GM12891 (cell line): ENCODE results near the gene TTC36.
"Not testable (repeated sequence)": the region's sequence is repeated elsewhere in the genome, so short reads cannot be mapped to it uniquely, and the experiment has no call there.

Experiments
- DNase-seq: peaks from one replicate; pipeline ENCODE4 v3.0.0; 2011; ENCODE audit warnings: low spot score; ENCODE audit not compliant: insufficient read length
- FAIRE-seq: peaks from 2 replicates; lab custom pipeline; 2011; peaks lifted over from hg19 to GRCh38; lab: Jason Lieb, UNC
- PAX5 ChIP-seq: IDR thresholded peaks from 2 replicates; pipeline ENCODE4 v1.6.1; 2011; ENCODE audit warnings: low read length, moderate library complexity, mild to moderate bottlenecking; ENCODE audit not compliant: insufficient read depth, severe bottlenecking
- POLR2A ChIP-seq: IDR thresholded peaks from 2 replicates; pipeline ENCODE4 v1.6.1; 2011; ENCODE audit warnings: low read depth, low read length, control low read depth
- POLR2AphosphoS5 ChIP-seq: IDR thresholded peaks from 2 replicates; pipeline ENCODE4 v1.6.1; 2011; ENCODE audit warnings: low read depth, low read length, control low read depth
- POU2F2 ChIP-seq: IDR thresholded peaks from 2 replicates; pipeline ENCODE4 v1.6.1; 2011; ENCODE audit warnings: low read depth, mild to moderate bottlenecking, control low read depth, low read length, moderate library complexity
- SPI1 ChIP-seq: IDR thresholded peaks from 2 replicates; pipeline ENCODE4 v1.6.1; 2011; ENCODE audit warnings: low read depth, low read length, control low read depth
- TAF1 ChIP-seq: IDR thresholded peaks from 2 replicates; pipeline ENCODE4 v1.6.1; 2011; ENCODE audit warnings: low read depth, low read length, control low read depth

The TTC36 gene

DNA sequence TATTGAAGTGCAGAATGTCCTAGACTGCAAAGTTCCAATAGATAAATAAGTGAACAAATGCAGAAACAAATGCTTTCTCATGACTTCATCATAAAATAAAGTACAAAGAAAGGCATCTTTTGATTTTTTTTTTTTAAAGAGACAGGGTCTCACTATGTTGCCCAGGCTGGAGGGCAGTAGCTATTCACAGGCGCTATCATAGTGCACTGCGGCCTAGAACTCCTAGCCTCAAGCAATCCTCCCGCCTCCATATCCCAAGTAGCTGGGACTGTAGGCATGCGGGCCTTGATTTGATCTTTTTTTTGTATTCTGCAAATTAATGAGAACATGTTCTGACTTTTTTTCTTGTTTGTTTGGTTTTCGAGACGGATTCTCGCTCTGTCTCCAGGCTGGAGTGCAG, 47.4 kb downstream of the TTC36 start:
- no peak for FAIRE-seq
- no peak for TF ChIP-seq POLR2AphosphoS5
- no peak for TF ChIP-seq TAF1
- TF ChIP-seq PAX5, result no peak
- no peak for TF ChIP-seq POLR2A
- no peak for TF ChIP-seq POU2F2
- TF ChIP-seq SPI1, result no peak
- DNase-seq, result no peak

DNA sequence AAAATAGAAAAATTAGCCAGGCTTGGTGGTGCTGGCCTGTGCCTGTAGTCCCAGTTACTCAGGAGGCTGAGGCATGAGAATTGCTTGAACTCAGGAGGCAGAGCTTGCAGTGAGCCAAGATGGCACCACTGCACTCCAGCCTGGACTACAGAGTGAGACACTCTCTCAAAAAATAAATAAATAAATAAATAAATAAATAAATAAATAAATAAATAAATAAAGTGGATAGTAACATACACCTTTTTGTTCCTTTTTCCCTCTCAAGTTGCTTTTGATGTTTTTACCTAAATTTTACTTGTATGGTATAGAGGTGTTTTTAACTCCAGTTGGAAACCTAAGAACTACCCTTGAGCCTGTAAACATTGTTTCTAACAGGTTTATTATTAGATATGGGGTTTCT, 50.7 kb downstream of the TTC36 start:
- FAIRE-seq, DNase-seq: not testable (repeated sequence)
